Osteoblast (primary cell): ENCODE measurements around the gene GYPA. TPM values are rescaled to one million over a fixed set of nuclear protein-coding genes. Genes with fewer than 3 reads are reported as not detected.

Experiments used
- DNase-seq: peaks from one replicate; pipeline ENCODE4 v3.0.0; 2011; ENCODE audit warnings: low spot score, mixed read lengths; ENCODE audit not compliant: insufficient read length; ENCODE audit errors: missing footprints
- H2AFZ ChIP-seq: 2 replicates; pipeline ENCODE4 v1.6.0; 2011; ENCODE audit warnings: mild to moderate bottlenecking, low read length
- H3K27ac ChIP-seq: 2 replicates; pipeline ENCODE4 v1.5.1; 2011; ENCODE audit warnings: mild to moderate bottlenecking, low read depth, low read length, moderate library complexity
- H3K27me3 ChIP-seq: 2 replicates; pipeline ENCODE4 v1.6.0; 2012; ENCODE audit warnings: mild to moderate bottlenecking, control low read depth, inconsistent platforms, low read length, moderate library complexity; ENCODE audit not compliant: insufficient read depth
- H3K36me3 ChIP-seq: 2 replicates; pipeline ENCODE4 v1.5.1; 2011; ENCODE audit warnings: mild to moderate bottlenecking, low read length, control low read depth, moderate library complexity; ENCODE audit not compliant: insufficient read depth
- H3K4me1 ChIP-seq: 2 replicates; pipeline ENCODE4 v1.5.1; 2011; ENCODE audit warnings: mild to moderate bottlenecking, low read length, control low read depth, moderate library complexity; ENCODE audit not compliant: insufficient read depth
- H3K4me2 ChIP-seq: 2 replicates; pipeline ENCODE4 v1.6.0; 2011; ENCODE audit warnings: mild to moderate bottlenecking, low read length; ENCODE audit not compliant: insufficient read depth
- H3K4me3 ChIP-seq: fragments of 200-600 bp; sonication (generic); 3 replicates; pipeline ENCODE4 v1.5.1; 2012; ENCODE audit warnings: mild to moderate bottlenecking, low read length, inconsistent platforms; ENCODE audit not compliant: insufficient read depth
- H3K79me2 ChIP-seq: 2 replicates; pipeline ENCODE4 v1.6.0; 2012; ENCODE audit warnings: mild to moderate bottlenecking, low read length, control low read depth, inconsistent platforms; ENCODE audit not compliant: insufficient read depth
- H3K9me3 ChIP-seq: 2 replicates; pipeline ENCODE4 v1.5.1; 2011; ENCODE audit warnings: low read depth, low read length, control low read depth
- H4K20me1 ChIP-seq: 2 replicates; pipeline ENCODE4 v1.6.0; 2012; ENCODE audit warnings: mild to moderate bottlenecking, low read length, control low read depth; ENCODE audit not compliant: insufficient read depth
- CTCF ChIP-seq: IDR thresholded peaks from 2 replicates; pipeline ENCODE4 v1.5.1; 2011; ENCODE audit warnings: mild to moderate bottlenecking, low read depth, low read length, moderate library complexity; ENCODE audit errors: extremely low read depth
- total RNA-seq: library from RNA; depleted of rRNA; stranded (reverse); fragments of >200 nt; gene quantifications from 2 replicates; pipeline ENCODE4 v1.2.3, GENCODE V29; 2012

The GYPA gene
- total RNA-seq, 1 donor: not detected

GRCh38 chr4:144183165-144183564 lies 42.6 kb upstream of the GYPA start:
- TF ChIP-seq CTCF: no peak
- H3K4me3 ChIP-seq: no peak overlapping the region
- no peak overlapping the region for H3K27ac ChIP-seq
- no peaks in the 10 kb centered on the region for H3K27me3 ChIP-seq
- no peak overlapping the region for H2AFZ ChIP-seq
- H3K79me2 ChIP-seq: no peaks in the 10 kb centered on the region
- no peaks in the 10 kb centered on the region for H3K4me1 ChIP-seq
- no peak for DNase-seq
- H4K20me1 ChIP-seq: no peaks in the 10 kb centered on the region
- H3K4me2 ChIP-seq: no peak overlapping the region
- no peaks in the 10 kb centered on the region for H3K36me3 ChIP-seq
- no peaks in the 10 kb centered on the region for H3K9me3 ChIP-seq

- H3K4me2 ChIP-seq: no peak overlapping the region
- no peak overlapping the region for H3K4me3 ChIP-seq
- H3K9me3 ChIP-seq: no peaks in the 10 kb centered on the region
- peaks cover 2% of the 10 kb centered on the region for H3K4me1 ChIP-seq
- no peak overlapping the region for H3K27ac ChIP-seq
- H3K36me3 ChIP-seq: no peaks in the 10 kb centered on the region
- no peak for DNase-seq
- H3K27me3 ChIP-seq: no peaks in the 10 kb centered on the region
- H2AFZ ChIP-seq: no peak overlapping the region
- TF ChIP-seq CTCF: no peak
- H3K79me2 ChIP-seq: no peaks in the 10 kb centered on the region
- H4K20me1 ChIP-seq: no peaks in the 10 kb centered on the region
Observed at GRCh38 chr4:144181391-144181790, 40.9 kb upstream of the GYPA start.

- Histone ChIP-seq H3K36me3 (no peaks in the 10 kb centered on the region), H3K4me1 (peaks cover 5% of the 10 kb centered on the region), H3K27me3 (no peaks in the 10 kb centered on the region), H4K20me1 (no peaks in the 10 kb centered on the region), H3K4me2 (no peak overlapping the region), H3K4me3 (no peak overlapping the region), H2AFZ (no peak overlapping the region), H3K79me2 (no peaks in the 10 kb centered on the region), H3K27ac (no peak overlapping the region), H3K9me3 (no peaks in the 10 kb centered on the region)
- no peak for TF ChIP-seq CTCF
- no peak for DNase-seq
Observed at GRCh38 chr4:144179152-144179739, 38.7 kb upstream of the GYPA start.

- Histone ChIP-seq H3K27me3 (no peaks in the 10 kb centered on the region), H3K27ac (no peak overlapping the region), H2AFZ (no peak overlapping the region), H3K4me3 (no peak overlapping the region), H4K20me1 (no peaks in the 10 kb centered on the region), H3K9me3 (no peaks in the 10 kb centered on the region), H3K36me3 (no peaks in the 10 kb centered on the region), H3K4me2 (no peak overlapping the region), H3K4me1 (peaks cover 5% of the 10 kb centered on the region), H3K79me2 (no peaks in the 10 kb centered on the region)
- DNase-seq: no peak
- no peak for TF ChIP-seq CTCF
Observed at GRCh38 chr4:144178414-144178813, 37.9 kb upstream of the GYPA start.
